ENCODE data around the gene AKAIN1. TPM values are rescaled to one million over a fixed set of nuclear protein-coding genes. Genes with fewer than 3 reads are reported as not detected.
A peak's percentile ranks its signal among the peaks of the same experiment; 100 is the strongest.

Gene AKAIN1
- total and polyA plus RNA-seq, 2 of the 8 experiments (the other 6 are each of a cell fraction or from before 2014, with no cell fraction given) = not detected

- TF ChIP-seq CHD7 (IDR thresholded peaks at IDR 0.05; ENCODE audit: insufficient replicate concordance, low read length) = no peak
- peak; percentile 80 for TF ChIP-seq SUZ12 (IDR thresholded peaks at IDR 0.05; ENCODE audit: low read length)
- no peak for TF ChIP-seq KDM5A (IDR thresholded peaks at IDR 0.05; ENCODE audit: low read length)
- TF ChIP-seq SRF (IDR thresholded peaks at IDR 0.05; ENCODE audit: low read depth, low read length) = no peak
Measured at GRCh38 chr18:5196253-5197031, 615 bp downstream of the AKAIN1 start (continued).
